HG02852 (cell line): Measurements from ENCODE around the gene RBM43.
"Not testable (repeated sequence)": the region's sequence is repeated elsewhere in the genome, so short reads cannot be mapped to it uniquely, and the experiment has no call there.

Source experiments
- ATAC-seq: cut with Tn5 transposase; IDR thresholded peaks from one replicate; pipeline ENCODE4 v1.9.1; 2021; ENCODE audit warnings: mild to moderate bottlenecking, moderate library complexity; ENCODE audit not compliant: unreplicated experiment

The RBM43 gene

DNA sequence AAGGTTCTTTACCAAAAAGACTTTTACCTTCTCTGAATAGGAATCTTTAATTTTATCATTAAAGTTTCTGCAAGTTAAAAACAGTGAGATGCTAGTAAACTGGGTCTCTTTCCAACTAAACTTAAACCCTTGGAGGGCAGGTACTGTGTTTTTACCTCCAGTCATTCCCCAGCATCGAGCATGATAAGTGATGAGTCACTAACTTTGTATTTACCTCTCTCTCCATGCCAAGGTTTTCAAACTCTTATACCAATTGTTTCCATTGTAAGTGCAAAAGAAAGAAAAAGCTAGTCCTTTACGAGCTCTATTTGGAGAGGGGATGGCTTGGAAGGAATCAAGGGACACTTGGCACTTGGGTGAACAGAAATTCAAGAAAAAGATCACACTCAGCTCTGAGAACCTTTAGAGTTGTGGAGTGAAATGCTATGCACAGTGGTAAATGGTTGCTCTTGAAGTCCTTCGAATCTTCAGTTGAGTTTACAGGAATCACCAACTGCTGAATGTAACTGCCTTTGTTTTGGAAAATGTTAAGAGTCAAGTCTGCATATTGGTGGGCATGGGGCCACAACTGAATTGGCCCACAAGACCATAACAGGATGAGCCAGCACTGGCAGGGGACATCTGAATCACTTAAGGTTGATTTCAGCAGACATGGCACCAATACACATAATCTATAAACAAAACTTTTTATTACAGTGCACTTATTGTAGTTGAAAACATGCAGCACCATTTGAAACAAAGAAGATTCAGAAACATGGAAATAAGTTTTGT is 8.3 kb upstream of the RBM43 start:
- ATAC-seq: no peak

- no peak for ATAC-seq
These were observed 6.4 kb upstream of the RBM43 start for GRCh38 chr2:151268085-151268484.

GRCh38 chr2:151267537-151267936 is 5.9 kb upstream of the RBM43 start:
- no peak for ATAC-seq

DNA sequence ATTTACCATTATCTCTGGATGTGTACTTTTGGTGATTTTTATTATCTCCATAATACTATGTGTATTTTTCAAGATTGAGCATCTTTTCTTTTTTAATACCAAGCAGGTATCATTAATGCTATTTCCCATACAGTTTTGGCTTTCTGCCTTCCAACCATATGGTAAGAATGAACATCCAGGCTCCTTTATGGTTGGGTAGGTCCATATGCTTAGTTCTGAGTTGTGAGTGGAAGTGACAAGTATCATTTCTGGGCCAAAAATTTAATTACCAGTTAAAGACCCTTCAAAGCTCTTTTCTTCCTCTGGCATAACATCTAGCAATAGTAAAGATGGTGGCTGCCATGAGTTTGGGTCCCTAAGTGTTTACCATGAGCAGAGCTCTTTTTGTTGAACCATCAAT is 4.3 kb upstream of the RBM43 start:
- no peak for ATAC-seq

GRCh38 chr2:151264157-151264825 is 2.6 kb upstream of the RBM43 start:
- ATAC-seq: no peak

DNA sequence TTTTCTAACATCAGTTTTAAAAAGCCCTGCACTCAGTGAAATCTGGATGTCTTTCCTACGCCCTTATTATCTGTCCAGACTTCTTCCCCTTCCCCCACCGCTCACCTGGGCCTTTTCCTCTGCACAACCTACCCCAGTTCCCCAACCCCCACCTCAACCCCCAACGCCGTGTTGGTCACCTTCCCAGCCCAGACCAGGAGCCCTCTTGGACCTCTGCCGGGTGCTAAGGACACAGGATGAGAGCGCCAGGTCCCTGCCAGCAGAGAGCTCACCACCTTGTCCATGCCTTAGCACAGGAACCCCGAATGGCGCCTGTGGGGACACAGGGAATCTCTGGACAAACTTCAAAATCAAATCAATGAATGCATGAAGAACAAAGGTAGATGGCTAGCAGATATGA is 966 bp upstream of the RBM43 start:
- no peak for ATAC-seq

DNA sequence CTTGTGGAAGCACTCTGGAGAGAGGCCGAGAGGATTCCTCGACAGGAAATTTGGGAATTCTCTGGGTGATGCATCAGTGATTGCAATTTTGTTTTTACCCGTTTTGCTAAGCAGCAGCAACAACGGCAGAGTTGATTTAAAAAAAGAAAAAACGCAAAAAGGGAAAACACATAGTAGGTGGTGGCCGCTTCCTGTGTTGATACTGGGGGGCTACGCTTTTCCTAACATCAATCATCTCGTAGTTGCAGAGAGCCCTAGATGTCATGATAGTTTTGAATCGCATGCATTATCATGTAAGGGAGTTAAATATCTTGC is 271 bp upstream of the RBM43 start:
- no peak for ATAC-seq

- ATAC-seq: peak; percentile 13
These were observed 961 bp downstream of the RBM43 start for GRCh38 chr2:151260573-151261230.

- ATAC-seq: no peak
These were observed 3.5 kb downstream of the RBM43 start for GRCh38 chr2:151258121-151258520.

GRCh38 chr2:151252646-151253045 is 9.0 kb downstream of the RBM43 start:
- ATAC-seq: no peak

GRCh38 chr2:151251012-151251411 is 10.7 kb downstream of the RBM43 start:
- ATAC-seq: no peak

GRCh38 chr2:151247432-151247831 is 14.2 kb downstream of the RBM43 start:
- no peak for ATAC-seq

DNA sequence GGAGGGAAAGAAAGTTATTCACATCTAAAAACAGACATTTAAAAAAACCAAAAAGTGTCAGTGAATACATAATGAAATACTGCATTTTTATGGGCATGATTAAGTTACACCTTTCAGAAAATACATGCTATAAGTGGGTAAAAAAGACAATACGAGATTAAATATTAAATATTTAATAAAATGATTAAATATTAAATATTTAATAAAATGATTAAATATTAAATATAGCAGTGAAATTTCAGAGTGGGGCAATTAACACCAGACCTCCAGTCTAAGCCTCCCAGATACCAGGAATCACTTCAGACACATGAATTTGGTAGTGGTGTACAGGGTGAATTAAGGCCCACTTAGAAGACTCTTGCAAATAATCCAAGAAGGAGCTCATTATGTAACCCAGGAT is 15.5 kb downstream of the RBM43 start:
- ATAC-seq: no peak

DNA sequence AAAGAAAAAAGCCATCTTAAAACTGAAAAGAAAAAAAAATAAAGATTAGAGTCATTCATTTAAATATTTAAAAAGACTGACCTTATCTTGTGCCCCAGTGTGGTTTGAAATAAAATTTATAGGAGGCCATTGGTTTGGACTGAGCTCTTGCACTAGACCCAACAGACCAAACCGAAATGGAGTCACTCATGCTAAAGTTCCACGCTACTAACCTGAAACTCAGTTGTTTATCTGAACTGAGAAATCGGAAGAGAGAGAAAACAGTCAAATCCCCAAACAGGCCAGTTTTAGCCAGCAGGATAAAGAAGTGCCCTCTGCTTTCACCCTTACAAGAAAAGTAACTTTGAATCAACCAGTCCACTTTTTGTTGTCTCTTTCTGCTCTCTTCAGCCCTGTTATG is 18.2 kb downstream of the RBM43 start:
- ATAC-seq: no peak

DNA sequence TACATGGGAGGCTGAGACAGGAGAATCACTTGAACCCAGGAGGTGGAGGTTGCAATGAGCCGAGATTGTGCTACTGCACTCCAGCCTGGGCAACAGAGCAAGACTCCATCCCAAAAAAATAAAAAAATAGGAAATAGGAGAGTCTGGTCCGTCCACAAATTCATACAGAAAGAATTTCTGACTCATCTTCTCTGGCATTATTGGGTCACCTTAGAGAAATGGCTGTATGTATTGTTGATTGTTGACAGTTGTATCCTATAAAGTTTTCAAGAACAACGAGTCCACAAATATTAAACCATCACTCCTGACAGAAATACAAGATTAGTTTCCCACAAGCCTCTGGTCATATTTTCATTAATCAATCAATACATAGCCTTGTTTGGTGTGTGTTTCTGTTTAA is 20.4 kb downstream of the RBM43 start:
- ATAC-seq: no peak

GRCh38 chr2:151240433-151240832 is 21.2 kb downstream of the RBM43 start:
- ATAC-seq: no peak

- no peak for ATAC-seq
These were observed 22.0 kb downstream of the RBM43 start for GRCh38 chr2:151239624-151240023.

GRCh38 chr2:151238527-151239487 is 22.9 kb downstream of the RBM43 start:
- peak; percentile 77 for ATAC-seq

DNA sequence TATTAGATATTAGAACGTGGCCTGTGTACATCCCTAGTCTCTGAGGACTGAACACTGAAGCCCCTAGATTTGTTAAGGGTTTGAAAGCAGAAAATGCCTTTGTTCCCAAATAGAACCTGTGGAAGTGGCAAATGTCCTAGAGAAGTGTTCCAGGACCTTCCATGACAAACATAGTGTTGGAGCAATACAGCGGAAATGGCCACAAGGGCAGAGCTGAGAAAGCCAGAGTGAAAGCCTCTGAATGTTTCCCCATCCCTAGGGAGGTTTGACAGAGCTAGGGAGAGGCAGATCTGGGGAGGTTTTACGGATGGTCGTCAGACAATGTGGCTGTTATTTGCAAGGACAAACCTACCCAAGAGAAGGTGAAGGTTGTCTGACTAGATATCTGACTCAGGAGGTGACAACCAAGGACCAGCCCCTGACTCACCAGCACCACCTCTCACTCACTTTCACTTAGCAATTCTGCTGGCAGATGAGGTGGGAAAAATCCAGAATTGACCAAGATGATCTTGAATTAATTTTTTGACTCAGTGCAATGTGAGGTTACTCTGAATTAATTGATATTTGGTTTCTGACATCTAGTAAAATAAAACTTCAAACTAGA is 24.1 kb downstream of the RBM43 start:
- no peak for ATAC-seq

GRCh38 chr2:151233760-151234159 is 27.9 kb downstream of the RBM43 start:
- ATAC-seq: not testable (repeated sequence)

DNA sequence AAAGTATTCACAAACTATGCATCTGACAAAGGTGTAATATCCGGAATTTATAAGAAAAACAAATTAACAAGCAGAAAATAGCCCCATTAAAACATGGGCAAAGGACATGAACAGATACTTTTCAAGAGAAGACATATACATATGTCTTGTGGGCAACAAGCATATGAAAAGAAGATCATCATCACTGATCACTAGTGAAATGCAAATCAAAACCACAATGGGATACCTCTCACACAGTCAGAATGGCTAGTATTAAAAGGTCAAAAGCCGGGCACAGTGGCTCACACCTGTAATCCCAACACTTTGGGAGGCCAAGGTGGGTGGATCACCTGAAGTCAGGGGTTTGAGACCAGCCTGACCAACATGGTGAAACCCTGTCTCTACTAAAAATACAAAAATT is 28.4 kb downstream of the RBM43 start:
- not testable (repeated sequence) for ATAC-seq
